Endothelial cell of umbilical vein (primary cell): Measurements from ENCODE around the gene PRLR. TPM values are rescaled to one million over a fixed set of nuclear protein-coding genes. Genes with fewer than 3 reads are reported as not detected.

Experiments used
- BruUV-seq: library from RNA; stranded (reverse); fragments of 400-500 nt; replicated peaks from 2 replicates; lab custom pipeline; 2021; lab: Mats Ljungman, UMichigan
- CTCF ChIA-PET: fragments of 300-600, 350-600 bp; sonication (Branson Sonifier 250); formaldehyde crosslinking; loops from one replicate; lab custom pipeline; 2021; ENCODE audit warnings: antibody characterized with exemption, inconsistent platforms; lab: Charles Lee
- POLR2A ChIA-PET: fragments of 300-600, 350-600 bp; sonication (Branson Sonifier 250); formaldehyde crosslinking; loops from one replicate; lab custom pipeline; 2021; ENCODE audit warnings: antibody characterized with exemption, inconsistent platforms; lab: Charles Lee
- DNase-seq: peaks from one replicate; pipeline ENCODE4 v3.0.0-alpha.2; 2011; ENCODE audit warnings: low read depth, low spot score
- FAIRE-seq: peaks from 2 replicates; lab custom pipeline; 2011; peaks lifted over from hg19 to GRCh38; lab: Jason Lieb, UNC
- H2AFZ ChIP-seq: 2 replicates; pipeline ENCODE4 v1.6.0; 2012; ENCODE audit warnings: low read depth, low read length, control low read depth, inconsistent platforms
- H3K27ac ChIP-seq: 2 replicates; pipeline ENCODE4 v1.5.1; 2011; ENCODE audit warnings: low read depth, mild to moderate bottlenecking, control low read depth, low read length, moderate library complexity; ENCODE audit not compliant: insufficient read depth
- H3K27me3 ChIP-seq, 2 experiments: 2 replicates each; pipeline versions ENCODE4 v1.6.0 to v1.6.1; 2011; ENCODE audit warnings: low read length in 2 of 2, mixed read lengths in 1 of 2; ENCODE audit not compliant: control insufficient read depth in 2 of 2, insufficient read depth in 2 of 2
- H3K36me3 ChIP-seq, 2 experiments: 2 replicates in 1 of 2; 3 replicates in 1 of 2; pipeline ENCODE4 v1.5.1; 2011; ENCODE audit warnings: low read length in 2 of 2, mild to moderate bottlenecking in 1 of 2, moderate library complexity in 1 of 2; ENCODE audit not compliant: control insufficient read depth in 2 of 2, insufficient read depth in 2 of 2; ENCODE audit errors: extremely low read depth in 1 of 2
- H3K4me1 ChIP-seq: 3 replicates; pipeline ENCODE4 v1.5.1; 2011; ENCODE audit warnings: mild to moderate bottlenecking, low read length; ENCODE audit not compliant: control insufficient read depth, insufficient read depth; ENCODE audit errors: extremely low read depth
- H3K4me2 ChIP-seq: 2 replicates; pipeline ENCODE4 v1.6.1; 2011; ENCODE audit warnings: low read length, control low read depth, mixed read lengths; ENCODE audit not compliant: insufficient read depth
- H3K4me3 ChIP-seq, 3 experiments: fragments of 200-600 bp in 1 of 3; sonication (generic), shearing (Covaris generic) in 1 of 3; replicated peaks in 1 of 3; 2 replicates each; pipeline ENCODE4 v1.5.1; 2011 to 2016; ENCODE audit warnings: control low read depth in 3 of 3, low read length in 3 of 3, mild to moderate bottlenecking in 2 of 3, inconsistent platforms in 1 of 3, low read depth in 1 of 3, moderate library complexity in 1 of 3; ENCODE audit not compliant: insufficient read depth in 1 of 3
- H3K79me2 ChIP-seq: 2 replicates; pipeline ENCODE4 v1.6.0; 2012; ENCODE audit warnings: low read length, inconsistent platforms; ENCODE audit not compliant: control insufficient read depth, insufficient read depth
- H3K9ac ChIP-seq: replicated peaks from 2 replicates; pipeline ENCODE3; 2011; ENCODE audit warnings: low read length, control low read depth; ENCODE audit not compliant: insufficient read depth; ENCODE audit errors: extremely low read depth
- H3K9me1 ChIP-seq: replicated peaks from 3 replicates; pipeline ENCODE4 v1.6.0; 2011; ENCODE audit warnings: mild to moderate bottlenecking, low read length; ENCODE audit not compliant: control insufficient read depth, insufficient read depth; ENCODE audit errors: extremely low read depth
- H3K9me3 ChIP-seq: replicated peaks from 2 replicates; pipeline ENCODE4 v1.5.1; 2012; ENCODE audit warnings: low read length, inconsistent platforms; ENCODE audit not compliant: control insufficient read depth, insufficient read depth
- H4K20me1 ChIP-seq: replicated peaks from 2 replicates; pipeline ENCODE3; 2011; ENCODE audit warnings: mild to moderate bottlenecking, low read length; ENCODE audit not compliant: control insufficient read depth, insufficient read depth; ENCODE audit errors: extremely low read depth
- CTCF ChIP-seq, 2 donors: IDR thresholded peaks; 1 replicate in 1 of 2; 2 replicates in 1 of 2; pipeline ENCODE4 v1.5.1; 2011; ENCODE audit warnings: low read length in 2 of 2, mild to moderate bottlenecking in 2 of 2, moderate library complexity in 2 of 2, control low read depth in 1 of 2, inconsistent platforms in 1 of 2, low read depth in 1 of 2; ENCODE audit not compliant: insufficient read depth in 1 of 2; ENCODE audit errors: extremely low read depth in 1 of 2
- EZH2 ChIP-seq: IDR thresholded peaks from 2 replicates; pipeline ENCODE4 v1.6.1; 2012; ENCODE audit warnings: borderline replicate concordance, low read depth, mild to moderate bottlenecking, moderate library complexity, low read length, inconsistent platforms; ENCODE audit not compliant: severe bottlenecking
- FOS ChIP-seq: IDR thresholded peaks from 2 replicates; pipeline ENCODE4 v1.6.1; 2011; ENCODE audit warnings: mild to moderate bottlenecking, low read length, moderate library complexity, borderline replicate concordance; ENCODE audit not compliant: insufficient read depth
- JUN ChIP-seq: IDR thresholded peaks from 2 replicates; pipeline ENCODE4 v1.6.1; 2011; ENCODE audit warnings: borderline replicate concordance, low read depth; ENCODE audit not compliant: insufficient read length, insufficient read depth
- MAX ChIP-seq: IDR thresholded peaks from 2 replicates; pipeline ENCODE4 v1.6.1; 2011; ENCODE audit not compliant: insufficient read depth, insufficient read length
- MYC ChIP-seq: IDR thresholded peaks from one replicate; pipeline ENCODE4 v1.6.1; 2011; ENCODE audit warnings: mild to moderate bottlenecking, low read depth, low read length
- POLR2AphosphoS5 ChIP-seq: IDR thresholded peaks from 2 replicates; pipeline ENCODE4 v1.6.1; 2012; ENCODE audit warnings: low read depth, mild to moderate bottlenecking, control low read depth, low read length, moderate library complexity; ENCODE audit not compliant: insufficient read depth
- dilution Hi-C: fragments of 300-500 bp; cut with MboI; formaldehyde crosslinking; loops from one replicate; pipeline ENCODE4 v1.15.0; 2019; ENCODE audit warnings: low sequenced_read_pairs; ENCODE audit not compliant: extremely low pct_ligation_motif_present
- intact Hi-C: fragments of 100-400 bp; cut with micrococcal nuclease; formaldehyde crosslinking; loops from one replicate; pipeline ENCODE4 v1.10.0; 2022
- polyA plus RNA-seq, 4 experiments: library from polyadenylated mRNA; depleted of rRNA in 3 of 4; stranded (reverse) in 3 of 4; unstranded in 1 of 4; fragments of >200 nt; gene quantifications; 2 replicates each; pipeline versions ENCODE4 v1.2.1 to v1.2.3, GENCODE V29; 2011 to 2012; ENCODE audit warnings: missing spikeins in 1 of 4
- total RNA-seq: library from RNA; stranded (reverse); gene quantifications from 2 replicates; pipeline ENCODE4 v1.2.3, GENCODE V29; 2021

The PRLR gene
- total and polyA plus RNA-seq, 2 donors (not counting 3 experiments of a cell fraction or from before 2014, with no cell fraction given) = not detected

- dilution Hi-C loops (no loop called here), intact Hi-C loops (no loop called here)
- Histone ChIP-seq H3K4me3 (no peak overlapping the region), H3K4me2 (no peak overlapping the region), H3K9me1 (no peaks in the 10 kb centered on the region), H3K9me3 (no peaks in the 10 kb centered on the region), H3K27ac (no peak overlapping the region), H3K4me1 (no peaks in the 10 kb centered on the region), H3K79me2 (no peaks in the 10 kb centered on the region), H3K36me3 (no peaks in the 10 kb centered on the region), H3K9ac (no peak overlapping the region), H3K27me3 (no peaks in the 10 kb centered on the region), H2AFZ (no peak overlapping the region), H4K20me1 (no peaks in the 10 kb centered on the region)
- FAIRE-seq (no peak), DNase-seq (peak; percentile 44)
- TF ChIP-seq CTCF (IDR thresholded peaks at IDR 0.05; ENCODE audit: extremely low read depth in 1 of 2, insufficient read depth in 1 of 2, low read depth in 1 of 2, low read length in 2 of 2) (no peak), MYC (no peak), POLR2AphosphoS5 (no peak), JUN (no peak), FOS (no peak), EZH2 (no peak), MAX (no peak)
- POLR2A ChIA-PET = no interaction called here
- BruUV-seq = no TSS peak
- CTCF ChIA-PET = no interaction called here
Observed at GRCh38 chr5:35247648-35248034, 17.4 kb upstream of the PRLR start.
